Measurements from ENCODE around the gene LINGO4.

Gene LINGO4

DNA sequence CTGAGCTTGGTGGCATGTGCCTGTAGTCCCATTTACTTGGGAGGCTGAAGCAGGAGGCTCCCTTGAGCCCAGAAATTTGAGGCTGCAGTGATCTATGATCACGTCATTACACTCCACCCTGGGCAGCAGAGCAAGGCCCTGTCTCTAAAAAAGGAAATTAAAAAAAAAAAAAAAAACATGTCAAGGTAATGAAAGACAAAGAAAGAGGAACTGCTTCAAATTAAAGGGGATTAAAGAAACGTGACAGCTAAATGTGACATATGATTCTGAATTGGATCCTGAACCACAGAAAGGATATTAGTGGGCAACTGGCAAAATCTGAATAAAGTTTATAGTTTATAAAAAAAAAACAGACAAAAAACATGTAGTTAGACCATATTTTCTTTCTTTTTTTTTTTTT is 38.2 kb upstream of the LINGO4 start:
- no peaks in the 10 kb centered on the region for H3K36me3 ChIP-seq (ENCODE audit: control insufficient read depth, insufficient read depth, low read length)
- H3K27me3 ChIP-seq (replicated peaks; ENCODE audit: control insufficient read depth, insufficient read depth, low read length) = no peaks in the 10 kb centered on the region; the same call in 1 of the 2 replicates
- TF ChIP-seq, protein P1, sequence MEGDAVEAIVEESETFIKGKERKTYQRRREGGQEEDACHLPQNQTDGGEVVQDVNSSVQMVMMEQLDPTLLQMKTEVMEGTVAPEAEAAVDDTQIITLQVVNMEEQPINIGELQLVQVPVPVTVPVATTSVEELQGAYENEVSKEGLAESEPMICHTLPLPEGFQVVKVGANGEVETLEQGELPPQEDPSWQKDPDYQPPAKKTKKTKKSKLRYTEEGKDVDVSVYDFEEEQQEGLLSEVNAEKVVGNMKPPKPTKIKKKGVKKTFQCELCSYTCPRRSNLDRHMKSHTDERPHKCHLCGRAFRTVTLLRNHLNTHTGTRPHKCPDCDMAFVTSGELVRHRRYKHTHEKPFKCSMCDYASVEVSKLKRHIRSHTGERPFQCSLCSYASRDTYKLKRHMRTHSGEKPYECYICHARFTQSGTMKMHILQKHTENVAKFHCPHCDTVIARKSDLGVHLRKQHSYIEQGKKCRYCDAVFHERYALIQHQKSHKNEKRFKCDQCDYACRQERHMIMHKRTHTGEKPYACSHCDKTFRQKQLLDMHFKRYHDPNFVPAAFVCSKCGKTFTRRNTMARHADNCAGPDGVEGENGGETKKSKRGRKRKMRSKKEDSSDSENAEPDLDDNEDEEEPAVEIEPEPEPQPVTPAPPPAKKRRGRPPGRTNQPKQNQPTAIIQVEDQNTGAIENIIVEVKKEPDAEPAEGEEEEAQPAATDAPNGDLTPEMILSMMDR (IDR thresholded peaks at IDR 0.05; ENCODE audit: insufficient read depth, low read length, poor library complexity, severe bottlenecking) = no peak
- no peak overlapping the region for H3K4me3 ChIP-seq (replicated peaks; ENCODE audit: low read depth, low read length)
- no peak for DNase-seq (ENCODE audit: extremely low read depth, insufficient read length)

DNA sequence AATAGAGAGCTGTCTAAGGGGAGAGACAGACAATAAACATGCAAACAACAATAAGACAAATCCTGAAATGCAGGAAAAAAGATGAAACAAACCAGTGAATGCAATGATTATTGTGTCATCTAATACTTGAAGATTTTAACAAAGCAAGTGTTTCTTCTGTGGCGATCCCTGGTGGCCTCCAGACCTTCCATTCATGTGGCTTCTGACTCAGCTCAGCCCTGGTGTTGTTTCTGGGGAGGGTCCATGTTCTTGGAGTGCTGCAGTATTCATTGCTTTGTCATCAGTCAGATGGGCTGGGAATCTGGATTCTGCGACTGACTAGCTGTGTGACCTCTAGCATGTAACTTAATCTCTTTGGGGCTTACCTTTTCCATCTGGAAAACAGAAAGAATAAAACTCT is 35.9 kb upstream of the LINGO4 start:
- H3K36me3 ChIP-seq (ENCODE audit: control insufficient read depth, insufficient read depth, low read length) = no peaks in the 10 kb centered on the region
- peaks cover 2% of the 10 kb centered on the region for H3K27me3 ChIP-seq (replicated peaks; ENCODE audit: control insufficient read depth, insufficient read depth, low read length)
- no peak overlapping the region for H3K4me3 ChIP-seq (replicated peaks; ENCODE audit: low read depth, low read length)
- DNase-seq (ENCODE audit: extremely low read depth, insufficient read length) = no peak
- TF ChIP-seq, protein P1 (IDR thresholded peaks at IDR 0.05; ENCODE audit: insufficient read depth, low read length, poor library complexity, severe bottlenecking) = no peak

DNA sequence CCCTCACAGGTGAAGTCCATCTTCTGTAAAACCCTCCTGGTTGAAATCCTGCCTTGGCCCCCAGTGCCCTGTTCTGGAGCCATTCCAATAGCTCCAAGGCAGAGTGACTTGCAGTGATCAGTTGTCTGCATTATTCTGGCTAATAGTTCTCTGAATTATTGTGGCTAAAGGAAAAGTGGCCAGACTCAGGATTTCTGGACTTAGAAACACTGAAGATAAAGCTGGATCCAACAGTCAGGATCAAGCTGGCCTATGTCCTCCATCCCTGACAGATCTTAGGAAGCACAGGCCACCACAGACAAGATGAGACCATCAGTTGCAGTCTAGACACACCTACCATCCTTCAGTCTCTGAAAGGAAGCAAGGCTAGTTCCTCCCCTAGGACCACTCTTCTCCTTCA is 35.2 kb upstream of the LINGO4 start:
- TF ChIP-seq, protein P1 (IDR thresholded peaks at IDR 0.05; ENCODE audit: insufficient read depth, low read length, poor library complexity, severe bottlenecking) = no peak
- DNase-seq (ENCODE audit: extremely low read depth, insufficient read length) = no peak
- H3K4me3 ChIP-seq (replicated peaks; ENCODE audit: low read depth, low read length) = no peak overlapping the region
- peaks cover 2% of the 10 kb centered on the region for H3K27me3 ChIP-seq (replicated peaks; ENCODE audit: control insufficient read depth, insufficient read depth, low read length)
- H3K36me3 ChIP-seq (ENCODE audit: control insufficient read depth, insufficient read depth, low read length) = no peaks in the 10 kb centered on the region

DNA sequence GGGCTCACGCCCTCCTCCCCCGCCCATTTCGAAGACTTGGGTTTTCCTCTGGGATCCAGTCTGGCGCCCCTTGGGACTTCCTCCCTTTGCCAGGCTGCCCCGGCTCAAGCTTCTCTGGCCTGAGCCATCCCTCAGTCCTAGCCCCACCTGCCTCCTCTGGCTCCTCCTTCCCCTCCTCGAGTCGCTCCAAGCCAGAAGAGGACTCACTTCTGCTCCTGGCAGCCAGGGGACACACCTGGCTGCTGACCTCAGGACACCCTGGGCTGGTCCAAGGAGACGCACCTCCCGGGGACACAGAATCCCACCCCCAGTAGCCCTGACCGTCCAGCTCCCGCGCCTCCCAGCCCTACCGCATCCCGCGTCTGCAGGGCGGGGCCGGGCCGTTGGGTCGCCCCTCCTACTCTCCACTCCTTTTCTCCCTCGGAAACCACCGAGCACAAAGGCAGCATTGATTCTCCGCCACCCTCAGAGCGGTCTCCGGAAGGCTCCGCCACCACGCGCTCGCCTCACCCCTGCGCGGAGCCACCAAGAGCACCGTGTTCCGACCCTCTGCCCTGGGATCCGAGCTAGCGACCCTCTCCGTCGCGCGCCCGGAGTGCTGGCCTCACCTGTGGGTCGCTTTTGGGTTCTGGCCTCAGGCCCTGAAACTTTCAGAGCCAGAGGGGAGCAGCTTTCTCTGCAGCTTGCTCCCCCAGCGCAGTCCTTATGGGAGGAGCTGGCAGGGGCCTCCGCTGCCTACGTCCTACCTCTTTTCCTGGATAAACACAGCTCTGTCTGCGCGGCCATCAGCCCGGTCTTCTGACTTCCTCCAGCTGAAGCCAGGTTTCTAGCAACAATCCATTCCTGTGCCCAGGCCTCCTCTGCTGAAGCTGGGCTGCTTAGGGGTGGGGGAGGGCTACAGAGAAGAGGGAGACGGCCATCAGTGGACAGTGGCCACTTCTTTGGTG is 34.5 kb upstream of the LINGO4 start, which contains the start of gene C2CD4D:
C2CD4D (minus strand) TSS at position 364 of the 947 bp plus-strand sequence. CDS start 831 bp downstream, outside the sequence.
- peaks cover 2% of the 10 kb centered on the region for H3K27me3 ChIP-seq (replicated peaks; ENCODE audit: control insufficient read depth, insufficient read depth, low read length)
- peak; percentile 69 for DNase-seq (ENCODE audit: extremely low read depth, insufficient read length)
- TF ChIP-seq, protein P1 (IDR thresholded peaks at IDR 0.05; ENCODE audit: insufficient read depth, low read length, poor library complexity, severe bottlenecking) = no peak
- peak within 1 kb of the TSS; percentile 43 for H3K4me3 ChIP-seq (replicated peaks; ENCODE audit: low read depth, low read length)
- H3K36me3 ChIP-seq (ENCODE audit: control insufficient read depth, insufficient read depth, low read length) = no peaks in the 10 kb centered on the region

DNA sequence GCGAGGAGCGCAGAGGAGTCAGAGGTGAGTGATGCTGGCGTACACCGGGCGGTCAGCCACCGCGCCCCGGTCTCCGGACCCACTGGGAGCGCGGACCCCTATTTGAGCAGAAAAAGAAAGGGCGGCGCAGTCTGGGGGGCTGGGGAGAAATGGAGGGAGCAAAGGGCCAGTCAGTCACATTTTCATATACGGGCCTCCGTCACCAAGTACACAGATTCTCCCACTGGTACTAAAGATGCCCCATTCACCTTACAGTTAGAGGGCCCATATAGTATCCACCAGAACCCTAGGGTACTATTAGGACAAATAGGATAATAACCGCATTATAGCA is 33.8 kb upstream of the LINGO4 start:
- TF ChIP-seq, protein P1 (IDR thresholded peaks at IDR 0.05; ENCODE audit: insufficient read depth, low read length, poor library complexity, severe bottlenecking) = no peak
- DNase-seq (ENCODE audit: extremely low read depth, insufficient read length) = no peak
- H3K4me3 ChIP-seq (replicated peaks; ENCODE audit: low read depth, low read length) = peak overlapping the region; percentile 43
- H3K36me3 ChIP-seq (ENCODE audit: control insufficient read depth, insufficient read depth, low read length) = no peaks in the 10 kb centered on the region
- H3K27me3 ChIP-seq (replicated peaks; ENCODE audit: control insufficient read depth, insufficient read depth, low read length) = peaks cover 2% of the 10 kb centered on the region
